ENCODE data around the gene SMARCC2.
"Not testable (repeated sequence)": the region's sequence is repeated elsewhere in the genome, so short reads cannot be mapped to it uniquely, and the experiment has no call there.

SMARCC2 gene

GRCh38 chr12:56118688-56119357 lies 70.5 kb downstream of the SMARCC2 start:
- no peak for DNase-seq

- peak; percentile 95 for DNase-seq
Measured at GRCh38 chr12:56117778-56118687, 71.2 kb downstream of the SMARCC2 start, which contains the start of gene ZC3H10. Gene ZC3H10 (plus strand): TSS chr12:56118266. CDS start chr12:56120563, 2,297 bp downstream.

DNA sequence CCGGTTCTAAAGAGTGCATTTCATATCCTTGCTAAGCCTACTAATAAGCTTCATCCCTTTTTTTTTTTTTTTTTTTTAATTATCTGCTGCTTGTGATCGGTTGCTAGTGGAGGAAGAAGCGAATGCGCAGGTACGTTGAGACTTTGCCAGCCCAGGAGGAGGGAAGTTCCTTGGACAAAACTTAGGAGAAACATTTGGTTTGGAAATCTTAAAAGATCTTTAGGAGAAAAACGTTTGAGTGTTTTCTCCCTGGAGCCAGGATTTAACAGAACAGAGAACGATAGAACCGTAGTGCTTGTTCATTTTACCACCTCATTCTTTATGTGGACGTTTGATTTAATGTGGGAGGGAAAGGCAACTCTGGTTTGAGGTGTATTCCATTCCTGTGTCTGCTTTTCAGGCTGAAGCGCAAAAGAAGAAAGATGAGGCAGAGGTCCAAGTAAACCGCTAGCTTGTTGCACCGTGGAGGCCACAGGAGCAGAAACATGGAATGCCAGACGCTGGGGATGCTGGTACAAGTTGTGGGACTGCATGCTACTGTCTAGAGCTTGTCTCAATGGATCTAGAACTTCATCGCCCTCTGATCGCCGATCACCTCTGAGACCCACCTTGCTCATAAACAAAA lies 72.1 kb downstream of the SMARCC2 start:
- DNase-seq = not testable (repeated sequence)

DNA sequence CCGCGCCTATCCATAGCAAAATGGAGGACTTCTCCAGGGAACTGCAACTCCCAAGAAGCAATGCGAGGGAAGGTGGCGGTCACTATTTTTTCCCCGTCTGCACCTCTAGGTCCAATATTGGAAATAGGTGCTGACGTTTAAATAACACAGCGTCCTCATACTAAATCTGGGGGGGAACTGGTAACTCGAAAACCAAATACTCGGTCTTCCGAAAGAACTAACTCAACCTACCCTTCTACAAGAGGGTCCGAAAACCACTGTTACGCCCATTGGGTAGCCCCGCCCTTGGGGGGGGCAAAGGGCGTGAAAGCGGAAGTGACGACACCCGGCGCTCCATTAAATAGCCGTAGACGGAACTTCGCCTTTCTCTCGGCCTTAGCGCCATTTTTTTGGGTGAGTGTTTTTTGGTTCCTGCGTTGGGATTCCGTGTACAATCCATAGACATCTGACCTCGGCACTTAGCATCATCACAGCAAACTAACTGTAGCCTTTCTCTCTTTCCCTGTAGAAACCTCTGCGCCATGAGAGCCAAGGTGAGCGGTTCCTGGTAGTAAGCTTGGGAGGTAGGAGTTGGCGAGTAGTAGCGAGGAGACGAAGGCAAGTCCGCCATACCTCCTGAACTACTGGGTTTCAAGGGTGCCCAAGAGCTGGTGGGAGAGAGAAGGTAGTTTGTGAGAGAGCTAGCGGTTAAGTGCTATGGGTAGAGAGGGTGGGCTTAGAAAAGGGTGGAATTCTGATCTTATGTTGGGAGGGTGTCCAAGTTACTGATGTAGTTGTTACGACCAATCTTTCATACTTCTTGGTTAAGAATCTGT lies 72.8 kb downstream of the SMARCC2 start, which contains the start of gene RPL41:
RPL41 (plus strand) TSS at position 367 of the 815 bp plus-strand sequence.
- DNase-seq = peak; percentile 81

GRCh38 chr12:56115329-56115728 lies 74.0 kb downstream of the SMARCC2 start:
- DNase-seq = no peak

GRCh38 chr12:56114084-56114483 lies 75.2 kb downstream of the SMARCC2 start:
- no peak for DNase-seq
